K562 (cell line): ENCODE data around the gene DSEL. TPM values are rescaled to one million over a fixed set of nuclear protein-coding genes. Genes with fewer than 3 reads are reported as not detected.

Experiments
- HDAC3 ChIP-seq: fragments of 450-650 bp; IDR thresholded peaks from 2 replicates; pipeline ENCODE4 v1.6.1; 2018; ENCODE audit warnings: borderline replicate concordance, mild to moderate bottlenecking, moderate library complexity; ENCODE audit not compliant: partially characterized antibody
- SAP30 ChIP-seq: fragments of 200-600 bp; sonication (generic); IDR thresholded peaks from 2 replicates; pipeline ENCODE4 v1.6.1; 2012; ENCODE audit warnings: borderline replicate concordance, low read depth, mild to moderate bottlenecking, moderate library complexity, low read length, control low read depth, inconsistent platforms; ENCODE audit not compliant: insufficient read depth, poor library complexity, severe bottlenecking
- SP2 ChIP-seq: IDR thresholded peaks from 2 replicates; pipeline ENCODE4 v1.6.1; 2011; ENCODE audit warnings: mild to moderate bottlenecking, low read depth, low read length, moderate library complexity; ENCODE audit not compliant: poor library complexity, severe bottlenecking; ENCODE audit errors: extremely low read depth
- STAG1 ChIP-seq: sonication (generic); formaldehyde crosslinking; IDR thresholded peaks from 2 replicates; pipeline ENCODE4 v1.5.0; 2020; ENCODE audit warnings: missing genetic modification reagents, borderline replicate concordance
- polyA plus RNA-seq, 8 experiments: library from polyadenylated mRNA; depleted of rRNA in 4 of 8; stranded (reverse) in 5 of 8; unstranded in 3 of 8; fragments of >200 nt; fragmentation: Nextera tagmentation in 2 of 8; fragmentation: Illumina TruSeq in 1 of 8; extraction: Ambion mirVana in 2 of 8; extraction: Trizol in 1 of 8; gene quantifications; 2 replicates each; pipeline versions ENCODE4 v1.2.1 to v1.2.3, GENCODE V29; 2011 to 2014; ENCODE audit warnings: inconsistent platforms in 1 of 8, missing spikeins in 1 of 8
- total RNA-seq, 7 experiments: library from RNA; depleted of rRNA in 6 of 7; stranded (reverse); fragments of >200 nt in 6 of 7; fragmentation: Illumina TruSeq in 2 of 7; extraction: Trizol in 2 of 7; gene quantifications; 2 replicates each; pipeline versions ENCODE4 v1.2.1 to v1.2.3, GENCODE V29; 2011 to 2021; ENCODE audit warnings: low replicate concordance in 1 of 7
- TF ChIP-seq, protein P1 (sequence below): fragments of 200-600 bp; sonication (generic); IDR thresholded peaks from one replicate; pipeline ENCODE4 v1.6.1; 2012; ENCODE audit warnings: mild to moderate bottlenecking, low read depth, low read length, inconsistent platforms

Gene DSEL
- total and polyA plus RNA-seq, 9 of the 15 experiments (the other 6 are each of a cell fraction or from before 2014, with no cell fraction given) = under 0.01 to 0.04 (median 0.01) TPM; not detected in 3

GRCh38 chr18:67476585-67476984 is 39.9 kb downstream of the DSEL start (continued):
- TF ChIP-seq, protein P1, sequence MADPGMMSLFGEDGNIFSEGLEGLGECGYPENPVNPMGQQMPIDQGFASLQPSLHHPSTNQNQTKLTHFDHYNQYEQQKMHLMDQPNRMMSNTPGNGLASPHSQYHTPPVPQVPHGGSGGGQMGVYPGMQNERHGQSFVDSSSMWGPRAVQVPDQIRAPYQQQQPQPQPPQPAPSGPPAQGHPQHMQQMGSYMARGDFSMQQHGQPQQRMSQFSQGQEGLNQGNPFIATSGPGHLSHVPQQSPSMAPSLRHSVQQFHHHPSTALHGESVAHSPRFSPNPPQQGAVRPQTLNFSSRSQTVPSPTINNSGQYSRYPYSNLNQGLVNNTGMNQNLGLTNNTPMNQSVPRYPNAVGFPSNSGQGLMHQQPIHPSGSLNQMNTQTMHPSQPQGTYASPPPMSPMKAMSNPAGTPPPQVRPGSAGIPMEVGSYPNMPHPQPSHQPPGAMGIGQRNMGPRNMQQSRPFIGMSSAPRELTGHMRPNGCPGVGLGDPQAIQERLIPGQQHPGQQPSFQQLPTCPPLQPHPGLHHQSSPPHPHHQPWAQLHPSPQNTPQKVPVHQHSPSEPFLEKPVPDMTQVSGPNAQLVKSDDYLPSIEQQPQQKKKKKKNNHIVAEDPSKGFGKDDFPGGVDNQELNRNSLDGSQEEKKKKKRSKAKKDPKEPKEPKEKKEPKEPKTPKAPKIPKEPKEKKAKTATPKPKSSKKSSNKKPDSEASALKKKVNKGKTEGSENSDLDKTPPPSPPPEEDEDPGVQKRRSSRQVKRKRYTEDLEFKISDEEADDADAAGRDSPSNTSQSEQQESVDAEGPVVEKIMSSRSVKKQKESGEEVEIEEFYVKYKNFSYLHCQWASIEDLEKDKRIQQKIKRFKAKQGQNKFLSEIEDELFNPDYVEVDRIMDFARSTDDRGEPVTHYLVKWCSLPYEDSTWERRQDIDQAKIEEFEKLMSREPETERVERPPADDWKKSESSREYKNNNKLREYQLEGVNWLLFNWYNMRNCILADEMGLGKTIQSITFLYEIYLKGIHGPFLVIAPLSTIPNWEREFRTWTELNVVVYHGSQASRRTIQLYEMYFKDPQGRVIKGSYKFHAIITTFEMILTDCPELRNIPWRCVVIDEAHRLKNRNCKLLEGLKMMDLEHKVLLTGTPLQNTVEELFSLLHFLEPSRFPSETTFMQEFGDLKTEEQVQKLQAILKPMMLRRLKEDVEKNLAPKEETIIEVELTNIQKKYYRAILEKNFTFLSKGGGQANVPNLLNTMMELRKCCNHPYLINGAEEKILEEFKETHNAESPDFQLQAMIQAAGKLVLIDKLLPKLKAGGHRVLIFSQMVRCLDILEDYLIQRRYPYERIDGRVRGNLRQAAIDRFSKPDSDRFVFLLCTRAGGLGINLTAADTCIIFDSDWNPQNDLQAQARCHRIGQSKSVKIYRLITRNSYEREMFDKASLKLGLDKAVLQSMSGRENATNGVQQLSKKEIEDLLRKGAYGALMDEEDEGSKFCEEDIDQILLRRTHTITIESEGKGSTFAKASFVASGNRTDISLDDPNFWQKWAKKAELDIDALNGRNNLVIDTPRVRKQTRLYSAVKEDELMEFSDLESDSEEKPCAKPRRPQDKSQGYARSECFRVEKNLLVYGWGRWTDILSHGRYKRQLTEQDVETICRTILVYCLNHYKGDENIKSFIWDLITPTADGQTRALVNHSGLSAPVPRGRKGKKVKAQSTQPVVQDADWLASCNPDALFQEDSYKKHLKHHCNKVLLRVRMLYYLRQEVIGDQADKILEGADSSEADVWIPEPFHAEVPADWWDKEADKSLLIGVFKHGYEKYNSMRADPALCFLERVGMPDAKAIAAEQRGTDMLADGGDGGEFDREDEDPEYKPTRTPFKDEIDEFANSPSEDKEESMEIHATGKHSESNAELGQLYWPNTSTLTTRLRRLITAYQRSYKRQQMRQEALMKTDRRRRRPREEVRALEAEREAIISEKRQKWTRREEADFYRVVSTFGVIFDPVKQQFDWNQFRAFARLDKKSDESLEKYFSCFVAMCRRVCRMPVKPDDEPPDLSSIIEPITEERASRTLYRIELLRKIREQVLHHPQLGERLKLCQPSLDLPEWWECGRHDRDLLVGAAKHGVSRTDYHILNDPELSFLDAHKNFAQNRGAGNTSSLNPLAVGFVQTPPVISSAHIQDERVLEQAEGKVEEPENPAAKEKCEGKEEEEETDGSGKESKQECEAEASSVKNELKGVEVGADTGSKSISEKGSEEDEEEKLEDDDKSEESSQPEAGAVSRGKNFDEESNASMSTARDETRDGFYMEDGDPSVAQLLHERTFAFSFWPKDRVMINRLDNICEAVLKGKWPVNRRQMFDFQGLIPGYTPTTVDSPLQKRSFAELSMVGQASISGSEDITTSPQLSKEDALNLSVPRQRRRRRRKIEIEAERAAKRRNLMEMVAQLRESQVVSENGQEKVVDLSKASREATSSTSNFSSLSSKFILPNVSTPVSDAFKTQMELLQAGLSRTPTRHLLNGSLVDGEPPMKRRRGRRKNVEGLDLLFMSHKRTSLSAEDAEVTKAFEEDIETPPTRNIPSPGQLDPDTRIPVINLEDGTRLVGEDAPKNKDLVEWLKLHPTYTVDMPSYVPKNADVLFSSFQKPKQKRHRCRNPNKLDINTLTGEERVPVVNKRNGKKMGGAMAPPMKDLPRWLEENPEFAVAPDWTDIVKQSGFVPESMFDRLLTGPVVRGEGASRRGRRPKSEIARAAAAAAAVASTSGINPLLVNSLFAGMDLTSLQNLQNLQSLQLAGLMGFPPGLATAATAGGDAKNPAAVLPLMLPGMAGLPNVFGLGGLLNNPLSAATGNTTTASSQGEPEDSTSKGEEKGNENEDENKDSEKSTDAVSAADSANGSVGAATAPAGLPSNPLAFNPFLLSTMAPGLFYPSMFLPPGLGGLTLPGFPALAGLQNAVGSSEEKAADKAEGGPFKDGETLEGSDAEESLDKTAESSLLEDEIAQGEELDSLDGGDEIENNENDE = no peak
- TF ChIP-seq STAG1 (CRISPR knock-in tag) (no peak), SAP30 (no peak), SP2 (no peak), HDAC3 (no peak)
